ENCODE measurements around the gene CDK15.

The CDK15 gene

DNA sequence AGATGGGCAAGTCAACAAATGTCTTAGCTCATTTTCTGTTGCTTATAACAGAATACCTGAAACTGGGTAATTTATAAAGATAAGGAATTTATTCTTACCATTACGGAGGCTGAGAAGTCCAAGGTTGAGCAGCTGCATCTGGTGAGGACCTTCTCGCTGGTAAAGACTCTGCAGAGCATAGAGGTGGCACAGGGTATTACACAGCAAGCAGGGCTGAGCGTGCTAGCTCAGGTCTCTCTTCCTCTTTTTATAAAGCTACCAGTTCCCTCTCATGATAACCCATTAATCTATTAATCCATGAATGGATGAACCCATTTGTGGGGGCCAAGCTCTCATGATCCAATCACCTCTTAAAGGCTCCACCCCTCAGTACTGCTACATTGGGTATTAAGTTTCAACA is 109.1 kb downstream of the CDK15 start:
- no peak for DNase-seq

DNA sequence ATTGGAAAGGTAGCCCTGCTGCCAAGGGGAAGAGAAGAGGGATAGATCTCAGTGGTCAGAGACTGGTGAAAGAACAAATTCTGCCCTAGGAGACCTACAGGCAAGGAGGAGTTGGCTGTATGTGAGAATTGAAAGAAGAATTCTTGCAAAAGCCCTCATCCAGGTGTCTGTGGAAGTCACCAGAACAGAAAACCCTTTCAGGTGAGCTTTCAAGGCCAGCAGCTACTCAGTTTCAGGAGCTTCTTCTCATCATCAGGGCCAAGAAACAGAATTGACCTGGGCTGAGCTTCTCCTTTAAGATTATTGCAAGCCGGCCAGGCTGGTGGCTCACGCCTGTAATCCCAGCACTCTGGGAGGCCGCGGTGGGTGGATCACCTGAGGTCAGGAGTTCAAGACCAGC is 110.2 kb downstream of the CDK15 start:
- no peak for DNase-seq

DNA sequence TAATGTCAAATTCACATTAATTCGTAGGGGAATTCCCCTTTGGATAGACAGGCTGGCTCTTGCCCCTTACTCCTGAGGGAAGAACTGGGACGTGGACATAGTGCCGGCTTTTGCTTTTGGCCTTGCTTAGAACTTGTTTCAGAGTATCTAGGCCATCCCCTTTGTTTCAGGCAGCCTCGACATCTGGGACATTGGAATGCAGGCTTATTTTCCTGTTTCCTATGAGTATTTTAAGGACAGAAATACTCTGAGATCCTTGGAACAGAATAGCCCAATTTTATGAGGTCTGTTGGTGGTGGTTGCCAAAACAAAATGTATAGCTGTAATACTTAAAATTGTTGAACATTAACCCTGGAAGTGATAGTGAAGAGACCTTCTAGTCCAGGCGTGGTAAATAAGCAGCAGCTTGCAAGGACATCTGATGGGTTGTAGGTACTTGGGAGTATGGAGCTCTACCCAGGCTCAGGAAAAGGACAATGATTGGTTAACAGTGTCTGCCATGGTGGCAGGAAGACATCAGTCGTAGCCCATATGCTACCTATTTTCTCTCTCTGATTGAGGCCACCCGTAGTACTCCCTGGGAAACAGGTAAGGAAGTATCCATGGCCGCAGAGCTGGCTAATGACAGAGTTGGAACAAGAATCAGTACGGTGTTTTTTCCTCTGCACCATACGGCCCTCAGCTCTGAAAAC is 112.4 kb downstream of the CDK15 start:
- DNase-seq: no peak

DNA sequence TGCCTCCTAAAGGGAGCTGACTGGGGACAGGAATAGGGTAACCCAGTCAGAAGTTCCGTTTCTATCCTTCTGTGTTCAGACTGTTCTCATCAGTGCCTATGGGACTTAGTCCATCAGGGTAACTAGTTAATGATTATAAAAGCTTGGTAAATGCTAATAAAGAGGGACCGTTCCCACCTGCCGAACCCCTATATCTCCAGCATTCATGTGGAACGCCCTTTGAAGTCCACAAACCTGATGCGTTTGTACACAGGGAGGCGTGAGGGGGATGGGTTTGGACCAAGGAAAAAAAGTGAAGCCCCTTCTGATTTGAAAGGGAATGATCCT is 112.9 kb downstream of the CDK15 start:
- no peak for DNase-seq

DNA sequence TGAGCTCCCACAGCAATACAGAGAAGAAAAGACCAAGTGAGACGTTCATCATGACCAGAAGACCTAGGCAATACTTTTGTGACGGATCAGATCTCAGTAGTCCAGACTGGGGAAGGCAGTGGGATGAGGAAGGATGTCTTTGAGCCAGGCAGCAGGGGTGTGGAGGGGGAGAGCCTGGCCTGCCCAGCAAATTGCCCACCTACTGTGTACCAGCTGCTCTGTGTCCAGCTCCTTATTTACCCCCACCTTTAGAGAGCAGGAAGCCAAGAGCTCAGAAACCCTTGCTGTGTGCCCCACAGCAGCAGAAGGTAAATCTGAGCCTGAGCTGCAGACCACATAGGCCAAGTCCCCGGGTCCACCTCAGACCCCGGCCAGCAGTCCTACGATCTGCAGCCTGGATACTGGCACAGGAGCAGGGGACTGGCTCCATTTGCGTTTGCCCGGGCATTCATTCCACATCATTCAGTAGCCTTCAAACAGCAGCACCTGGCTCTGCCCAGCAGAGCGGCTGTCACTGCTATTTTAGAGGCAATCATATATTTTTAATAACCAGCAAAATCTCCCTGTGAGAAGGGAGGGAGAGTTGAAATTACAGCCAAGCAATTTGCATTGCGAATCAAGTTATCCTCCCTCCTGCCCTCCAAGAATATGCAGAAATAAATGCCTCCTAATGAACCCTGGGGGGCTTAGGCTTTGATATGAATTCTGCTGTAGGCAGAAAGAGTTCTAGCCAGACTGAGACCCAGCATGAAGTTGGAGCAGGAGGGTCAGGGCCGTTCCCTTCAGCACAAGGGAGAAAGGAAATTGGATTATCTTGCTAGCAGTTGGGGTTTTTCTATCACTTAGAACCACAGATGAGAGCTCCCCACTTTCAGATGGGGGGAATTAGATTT is 117.3 kb downstream of the CDK15 start:
- DNase-seq: no peak

DNA sequence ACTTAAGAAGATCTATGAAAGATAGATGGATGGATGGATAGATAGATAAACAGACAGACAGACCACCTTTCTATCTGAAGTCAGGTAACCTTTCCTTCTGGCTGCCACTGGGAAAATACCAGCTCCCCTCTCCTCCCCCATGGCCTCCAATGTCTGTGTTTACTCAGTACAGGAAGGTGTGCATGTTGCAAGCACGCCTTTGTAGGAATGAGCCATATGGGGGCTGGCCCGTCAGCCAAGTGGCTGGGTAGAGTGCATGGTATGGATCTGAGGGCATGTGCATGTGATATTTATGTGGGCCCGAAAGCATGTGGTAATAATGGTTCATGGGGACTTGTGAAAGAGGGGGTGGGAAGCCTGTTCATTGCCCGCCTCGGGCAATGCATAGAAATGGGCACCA is 118.1 kb downstream of the CDK15 start:
- no peak for DNase-seq

DNA sequence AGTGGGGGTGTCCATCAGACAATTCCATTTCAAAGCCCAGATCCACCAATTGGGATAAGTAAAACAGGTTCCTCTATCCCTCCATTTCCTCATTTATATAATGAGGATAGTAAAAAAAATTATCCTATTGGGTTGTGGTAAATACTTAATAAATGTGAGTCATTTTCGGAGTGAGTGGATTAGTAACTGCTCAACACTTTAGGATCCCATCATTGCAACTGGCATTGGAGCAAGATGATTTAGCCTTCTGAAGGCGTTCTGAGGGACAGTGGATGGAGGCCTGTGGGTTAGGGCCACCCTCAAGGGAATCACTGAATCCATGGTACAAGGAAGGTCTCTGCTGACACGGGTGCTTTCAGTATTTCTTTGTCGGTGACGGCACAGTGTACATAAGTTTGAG is 118.7 kb downstream of the CDK15 start:
- peak; percentile 57 for DNase-seq

DNA sequence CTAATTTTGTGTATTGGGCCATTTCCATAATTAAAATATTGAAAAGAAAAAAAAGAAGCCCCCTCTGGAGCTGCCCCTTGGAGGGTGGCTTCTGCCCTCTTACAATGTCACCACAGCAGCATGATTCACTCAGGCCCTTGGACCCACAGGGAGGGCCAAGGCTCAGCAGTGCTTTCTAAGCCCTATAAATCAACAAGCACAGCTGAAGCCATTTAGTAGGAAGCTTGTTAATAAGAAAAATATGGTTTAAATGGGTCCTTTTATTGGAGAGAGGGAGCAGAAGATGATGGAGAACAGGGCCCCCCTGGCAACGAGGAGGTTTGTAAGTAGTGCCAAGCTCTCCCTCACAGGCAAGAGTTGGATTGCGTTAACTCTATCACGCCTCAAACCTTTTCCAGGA is 119.7 kb downstream of the CDK15 start:
- peak; percentile 55 for DNase-seq

DNA sequence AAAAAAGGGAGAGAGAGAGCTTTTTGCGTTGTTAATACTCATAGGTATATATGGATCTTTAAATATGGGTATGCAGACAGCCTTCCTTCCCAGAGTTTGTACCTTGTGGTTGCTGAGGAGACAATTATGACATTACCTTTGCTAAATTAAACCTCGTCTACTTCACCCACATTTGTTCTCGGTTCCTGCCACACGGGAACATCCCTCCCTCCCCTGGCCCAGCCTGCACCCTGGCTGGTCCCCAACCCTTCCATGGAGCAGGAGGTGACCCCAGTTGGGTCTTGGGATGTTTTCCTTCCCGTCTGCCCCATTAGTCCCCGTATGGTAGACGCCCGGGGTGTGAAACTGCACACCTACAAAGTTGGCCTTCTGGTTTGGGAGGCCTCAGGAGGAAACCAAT is 122.0 kb downstream of the CDK15 start:
- no peak for DNase-seq

DNA sequence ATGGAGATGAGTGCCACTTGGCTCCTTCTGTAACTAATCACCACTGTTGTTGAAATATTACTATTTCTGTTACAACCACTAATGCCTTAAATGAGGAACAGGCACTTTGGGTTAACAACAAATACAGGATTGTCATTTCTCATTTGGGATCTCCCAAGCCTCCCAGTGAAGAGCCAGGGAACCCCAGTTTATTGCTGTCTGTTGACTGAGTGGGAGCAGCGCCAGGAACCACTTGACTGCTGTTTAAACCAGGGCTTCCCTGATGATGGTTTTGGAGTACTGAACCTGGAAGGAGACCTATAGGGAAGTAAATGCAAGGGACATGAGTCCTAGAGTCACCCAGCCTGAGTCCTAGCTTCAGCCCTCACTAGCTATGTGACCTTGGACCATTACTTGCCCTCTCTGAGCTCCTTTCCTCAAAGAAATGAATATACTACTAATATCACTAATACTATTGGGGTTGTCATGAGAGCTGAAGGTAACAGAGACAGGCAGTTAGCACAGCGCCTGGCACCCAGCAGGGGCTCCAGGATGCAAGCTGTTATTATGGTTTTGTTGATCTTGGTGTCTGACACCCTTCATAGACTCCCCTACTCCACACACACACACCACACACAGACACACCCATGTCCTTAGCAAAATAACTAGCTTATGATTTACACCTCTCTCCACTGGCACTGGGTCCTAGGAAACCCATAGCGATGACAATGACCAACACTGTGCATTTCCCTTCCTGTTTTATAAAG is 123.1 kb downstream of the CDK15 start:
- DNase-seq: peak; percentile 48

DNA sequence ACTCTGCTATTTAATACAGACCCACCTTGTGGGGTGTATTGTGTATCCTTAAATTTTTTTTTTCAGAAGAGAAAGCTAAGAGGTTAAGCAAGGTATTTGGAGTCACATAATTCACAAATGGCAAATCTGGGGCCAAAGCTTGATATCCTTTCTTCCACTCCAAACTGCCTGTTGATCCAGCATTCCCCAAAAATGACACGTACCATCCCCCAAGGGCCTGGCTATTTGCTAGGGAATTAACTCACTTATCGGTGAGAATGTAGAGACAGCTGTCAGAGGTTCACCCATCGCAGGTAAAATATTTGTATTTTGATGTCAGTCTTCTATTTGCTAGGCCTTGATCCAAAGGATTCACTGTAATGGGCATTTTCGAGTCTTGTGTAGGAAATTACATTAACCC is 123.7 kb downstream of the CDK15 start:
- DNase-seq: no peak

DNA sequence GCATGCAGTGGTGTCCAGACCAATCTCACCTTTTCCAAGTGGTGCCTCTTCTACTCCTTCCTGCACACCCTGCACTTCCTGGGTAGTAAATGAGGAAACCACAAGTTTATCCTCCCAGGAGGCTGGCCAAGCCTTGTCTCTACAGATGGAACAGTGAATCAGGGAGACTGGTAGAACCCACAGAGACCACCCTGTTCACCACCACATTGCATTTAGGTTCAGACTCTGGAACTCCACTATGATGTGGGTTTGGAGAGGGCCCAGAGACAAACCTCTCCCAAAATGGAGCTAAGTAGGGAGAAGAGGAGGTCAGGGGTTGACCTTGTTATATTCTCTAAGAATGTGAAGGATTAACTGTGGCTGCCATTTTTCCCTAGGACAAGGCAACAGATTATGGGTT is 124.5 kb downstream of the CDK15 start:
- peak; percentile 57 for DNase-seq

DNA sequence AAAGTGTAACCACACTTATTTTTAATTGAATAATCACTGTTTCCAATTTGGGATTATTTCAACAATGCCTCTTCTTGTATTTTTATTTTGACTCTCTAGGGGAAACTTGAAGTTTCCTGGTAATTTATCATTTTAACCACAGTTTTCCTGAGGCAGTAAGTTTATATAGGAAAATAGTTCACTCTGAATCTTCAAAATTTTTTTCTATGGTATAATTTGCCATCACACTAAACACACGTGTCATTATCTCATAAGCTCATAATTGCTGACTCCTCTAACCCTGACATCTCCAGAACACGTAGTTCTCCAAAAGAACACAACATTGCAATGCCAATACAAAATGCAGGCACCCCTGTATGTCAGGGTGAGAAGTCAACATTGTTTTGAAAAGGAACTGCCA is 125.1 kb downstream of the CDK15 start:
- peak; percentile 28 for DNase-seq

DNA sequence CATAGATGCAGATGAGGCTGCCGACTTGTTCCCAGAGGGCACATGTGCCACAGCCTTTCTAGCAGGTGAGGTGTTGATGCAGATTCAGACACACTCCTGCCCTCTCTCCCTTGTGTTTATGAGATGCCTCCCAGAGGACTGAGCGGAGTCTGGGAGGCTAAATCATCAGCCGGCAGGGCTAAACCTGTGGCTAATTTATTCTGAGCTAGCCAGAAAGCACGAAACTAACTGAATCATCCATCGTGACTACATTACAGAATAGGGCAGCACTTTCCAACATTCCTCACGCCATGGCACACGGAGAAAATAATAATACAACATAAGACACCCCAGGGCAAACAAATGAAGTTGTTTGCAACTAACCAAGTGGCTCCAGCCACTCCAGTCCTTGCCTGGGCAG is 125.6 kb downstream of the CDK15 start:
- peak; percentile 82 for DNase-seq

DNA sequence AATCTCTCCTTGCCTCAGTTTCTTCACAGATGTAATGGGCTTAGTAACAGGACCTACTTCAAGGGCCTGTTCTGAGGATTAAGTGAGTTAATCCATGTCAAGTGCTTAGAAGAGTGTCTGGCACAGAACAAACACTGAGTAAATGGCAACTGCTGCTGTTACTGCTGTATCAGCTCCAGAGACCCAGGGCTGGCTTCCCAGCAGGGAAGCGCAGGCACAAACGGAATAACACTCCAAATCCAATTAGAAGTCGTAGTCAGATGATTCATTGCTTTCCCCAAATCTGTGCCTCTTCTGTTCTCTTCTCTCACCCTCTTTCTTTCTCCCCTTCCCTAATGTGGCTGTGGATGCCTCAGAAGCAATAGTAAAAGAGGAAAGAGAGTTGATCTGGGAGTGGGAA is 126.2 kb downstream of the CDK15 start:
- DNase-seq: peak; percentile 20

DNA sequence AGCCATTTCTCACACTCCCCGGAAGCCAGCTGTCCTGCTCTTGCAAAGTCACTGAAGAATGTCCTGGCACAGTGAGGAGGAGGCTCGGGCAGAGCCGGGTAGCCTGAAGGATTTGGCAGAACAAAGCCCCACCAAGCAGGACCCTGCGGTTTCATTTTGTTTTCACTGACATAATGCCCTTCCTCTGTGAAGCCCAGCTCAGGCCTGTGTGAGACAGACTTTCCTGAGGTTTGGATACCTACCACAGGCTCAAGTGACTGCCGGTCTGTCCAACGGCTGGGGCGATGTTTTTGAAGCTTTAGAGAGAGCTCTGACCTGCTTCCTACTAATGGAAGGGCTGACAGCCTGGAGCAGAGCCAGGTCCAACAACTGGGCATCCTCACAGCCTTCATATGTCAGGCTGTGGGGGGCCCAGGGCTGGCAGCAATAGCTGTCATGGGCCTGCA is 127.5 kb downstream of the CDK15 start:
- peak; percentile 18 for DNase-seq

DNA sequence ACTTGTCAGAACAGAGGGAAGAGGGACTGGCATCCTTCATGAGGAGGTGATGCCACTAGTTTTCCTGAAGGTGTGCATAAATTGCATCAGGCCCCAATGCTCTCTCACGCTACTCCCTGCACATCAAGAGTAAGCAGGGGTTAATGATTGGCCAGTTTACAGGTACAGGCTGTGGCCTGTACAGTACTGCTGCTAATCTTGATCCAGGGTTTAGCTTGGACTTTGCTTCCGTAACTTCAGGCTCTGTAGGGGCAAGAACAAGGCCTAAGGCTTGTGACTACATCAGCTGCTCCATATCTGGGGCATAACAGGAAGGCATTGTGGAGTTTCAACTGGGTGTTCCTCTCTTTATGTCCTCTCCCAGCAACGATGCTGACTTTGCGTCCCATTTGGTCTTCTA is 130.5 kb downstream of the CDK15 start:
- no peak for DNase-seq

DNA sequence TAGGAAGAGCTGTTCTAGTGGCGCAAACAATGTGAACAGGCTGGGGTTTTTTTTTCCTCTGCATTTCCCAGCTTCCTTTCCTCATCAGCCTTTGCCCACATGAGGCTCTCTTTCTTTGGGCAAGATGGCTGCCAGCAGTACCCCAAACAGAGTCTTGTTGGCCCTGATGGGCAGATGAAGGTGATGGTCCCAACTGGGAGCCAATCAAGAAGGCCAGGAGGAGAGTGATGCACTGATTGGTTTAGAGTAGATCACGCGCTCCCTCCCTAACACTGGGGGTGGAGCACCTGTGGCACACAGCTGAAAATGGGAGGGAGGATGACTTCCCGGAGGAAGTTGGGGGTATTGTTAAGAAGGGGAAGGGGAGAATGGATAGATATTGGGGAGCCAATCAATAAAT is 131.0 kb downstream of the CDK15 start:
- DNase-seq: no peak

DNA sequence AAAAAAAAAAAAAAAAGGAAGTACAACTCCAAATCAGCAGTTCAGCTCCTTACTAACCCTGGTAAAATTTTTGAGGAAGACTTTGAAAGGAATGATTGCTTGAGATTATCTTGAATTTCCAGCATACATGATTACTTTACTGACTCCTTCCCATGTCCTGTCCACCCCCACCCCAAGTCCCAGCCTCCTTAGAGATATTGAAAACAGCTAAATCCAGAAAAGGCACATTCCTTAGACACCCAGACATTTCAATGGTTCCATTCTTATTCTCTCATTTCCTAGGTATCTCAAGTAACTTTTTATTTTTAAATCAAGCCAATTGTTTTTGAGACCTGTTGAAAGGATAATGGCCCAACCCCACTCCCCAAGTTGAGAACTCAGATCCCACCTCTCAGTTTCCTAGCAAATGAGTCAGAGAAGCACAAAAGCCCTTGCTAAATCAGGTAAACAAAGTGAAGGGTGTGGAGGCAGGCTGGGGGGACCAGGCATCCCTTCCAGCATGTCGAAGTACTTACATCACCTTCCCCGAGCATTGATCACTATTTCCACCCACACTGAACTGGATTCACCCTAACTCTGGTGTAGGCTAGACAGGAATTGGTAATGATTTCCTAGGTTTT is 131.9 kb downstream of the CDK15 start:
- DNase-seq: peak; percentile 87

DNA sequence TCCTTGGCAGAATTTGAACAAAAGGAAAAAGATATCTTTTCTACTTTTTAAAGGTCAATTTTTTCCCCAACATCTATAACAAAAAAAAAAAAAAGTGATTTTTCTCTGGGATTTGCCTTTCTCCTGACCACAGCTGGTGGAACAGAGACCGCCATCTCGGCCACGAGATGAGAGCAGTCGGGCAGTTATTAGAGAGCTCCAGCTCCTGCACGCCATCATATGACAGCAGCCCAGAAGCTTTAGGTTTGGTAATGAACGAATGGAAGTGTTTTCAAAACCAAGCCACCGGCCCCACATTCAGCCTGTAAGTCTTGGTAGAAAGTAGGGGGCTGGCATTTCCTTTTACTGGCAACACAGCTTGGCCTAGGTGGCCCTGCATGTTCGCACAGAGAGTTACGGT is 132.4 kb downstream of the CDK15 start:
- DNase-seq: no peak

DNA sequence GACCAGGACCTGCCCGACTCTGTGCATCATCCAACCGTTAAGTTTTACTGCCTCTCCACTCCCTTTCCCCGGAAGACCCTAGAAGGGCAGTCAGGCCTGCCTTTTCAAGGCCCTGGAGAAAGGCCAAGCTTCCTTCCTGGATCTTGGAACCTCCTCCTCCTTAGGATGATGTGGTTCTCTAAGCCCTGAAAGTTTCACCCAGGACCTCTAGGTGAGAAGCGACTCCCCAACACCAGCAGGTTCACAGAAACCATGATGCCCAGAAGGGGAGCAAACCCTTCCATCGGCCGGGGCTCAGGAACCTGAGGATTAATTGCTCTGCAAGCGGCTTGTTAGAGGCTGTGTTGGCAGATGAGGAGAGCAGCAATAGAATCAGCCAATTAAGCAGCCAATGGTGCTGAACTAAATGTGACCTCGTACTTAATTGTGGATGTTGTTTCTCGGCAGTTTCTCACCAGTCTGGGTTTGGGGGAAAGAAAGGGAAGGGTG is 133.2 kb downstream of the CDK15 start:
- peak; percentile 24 for DNase-seq

DNA sequence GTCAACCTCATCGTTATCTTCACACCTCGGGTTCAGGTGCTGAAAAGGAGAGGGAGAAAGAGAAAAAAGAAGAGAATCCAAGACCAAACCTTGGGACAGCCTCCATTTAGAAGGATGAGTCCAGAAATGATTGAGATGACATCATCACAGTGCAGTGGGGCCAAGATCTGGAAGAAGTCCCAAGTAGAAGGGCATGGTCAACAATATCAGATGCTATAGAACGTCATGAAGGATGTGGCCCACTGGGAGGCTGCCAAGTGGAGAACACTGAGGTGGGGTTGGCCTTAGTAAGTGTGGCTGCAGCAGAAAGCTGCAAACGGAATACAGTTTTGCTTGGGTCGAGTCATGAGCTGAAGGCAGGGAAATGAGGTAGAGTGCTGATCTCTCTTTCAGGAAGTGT is 136.2 kb downstream of the CDK15 start:
- DNase-seq: peak; percentile 51
